ENCODE results near the gene CNOT2. TPM values are rescaled to one million over a fixed set of nuclear protein-coding genes. Genes with fewer than 3 reads are reported as not detected.
"Not testable (repeated sequence)": the region's sequence is repeated elsewhere in the genome, so short reads cannot be mapped to it uniquely, and the experiment has no call there.

Gene CNOT2
- total RNA-seq, 2 experiments from 2014 or later: 67.9 to 69.0 TPM

DNA sequence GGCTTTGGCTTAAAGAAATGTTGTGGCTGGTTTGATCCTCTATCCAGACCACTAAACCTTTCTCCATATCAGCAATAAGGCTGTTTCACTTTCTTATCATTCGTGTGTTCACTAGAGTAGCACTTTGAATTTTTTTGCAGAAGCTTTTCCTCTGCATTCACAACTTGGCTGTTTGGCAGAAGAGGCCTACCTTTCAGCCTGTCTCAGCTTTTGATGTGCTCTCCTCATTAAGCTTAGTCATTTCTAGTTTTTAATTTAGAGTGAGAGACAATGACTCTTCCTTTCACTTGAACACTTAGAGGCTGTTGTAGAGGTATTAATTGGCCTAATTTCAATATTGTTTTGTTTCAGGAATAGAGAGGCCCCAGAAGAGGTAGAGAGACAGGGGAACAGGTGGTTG is 136.6 kb downstream of the CNOT2 start:
- Mint-ChIP-seq H3K4me3 (no peak overlapping the region), H3K36me3 (ENCODE audit: low read depth) (peaks cover 3% of the 10 kb centered on the region), H3K4me1 (ENCODE audit: low read depth) (peaks cover 10% of the 10 kb centered on the region), H3K27me3 (no peaks in the 10 kb centered on the region), H3K9me3 (peaks cover 6% of the 10 kb centered on the region), H3K27ac (peak overlapping the region; percentile 52)
- CTCF ChIA-PET: no interaction called here
- intact Hi-C loops (cut with micrococcal nuclease): no loop called here
- ATAC-seq (peak; percentile 89), DNase-seq (no peak)
- TF ChIP-seq CTCF (IDR thresholded peaks at IDR 0.05): no peak
- POLR2A ChIA-PET: no interaction called here

DNA sequence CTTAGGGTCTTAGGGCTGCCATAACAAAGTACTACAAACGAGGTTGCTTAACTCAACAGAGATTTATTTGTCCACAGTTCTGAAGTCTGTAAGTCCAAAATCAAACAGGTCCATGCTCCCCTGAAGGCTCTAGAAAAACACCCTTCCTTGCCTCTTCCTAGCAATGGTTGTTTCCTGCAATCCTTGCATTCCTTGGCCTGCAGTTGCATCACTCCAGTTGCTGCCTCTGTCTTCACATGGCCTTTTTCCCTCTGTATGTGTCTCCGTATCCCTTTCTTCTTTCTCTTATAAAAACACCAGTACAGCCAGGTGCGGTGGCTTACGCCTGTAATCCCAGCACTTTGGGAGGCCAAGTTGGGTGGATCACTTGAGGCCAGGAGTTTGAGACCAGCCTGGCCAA is 140.3 kb downstream of the CNOT2 start:
- Mint-ChIP-seq H3K36me3 (ENCODE audit: low read depth) (no peaks in the 10 kb centered on the region), H3K9me3 (peaks cover 6% of the 10 kb centered on the region), H3K4me1 (ENCODE audit: low read depth) (peaks cover 10% of the 10 kb centered on the region), H3K4me3 (no peak overlapping the region), H3K27ac (no peak overlapping the region), H3K27me3 (no peaks in the 10 kb centered on the region)
- ChIA-PET POLR2A (no interaction called here), CTCF (no interaction called here)
- intact Hi-C loops (cut with micrococcal nuclease): no loop called here
- ATAC-seq: no peak
- DNase-seq: no peak
- no peak for TF ChIP-seq CTCF (IDR thresholded peaks at IDR 0.05)

DNA sequence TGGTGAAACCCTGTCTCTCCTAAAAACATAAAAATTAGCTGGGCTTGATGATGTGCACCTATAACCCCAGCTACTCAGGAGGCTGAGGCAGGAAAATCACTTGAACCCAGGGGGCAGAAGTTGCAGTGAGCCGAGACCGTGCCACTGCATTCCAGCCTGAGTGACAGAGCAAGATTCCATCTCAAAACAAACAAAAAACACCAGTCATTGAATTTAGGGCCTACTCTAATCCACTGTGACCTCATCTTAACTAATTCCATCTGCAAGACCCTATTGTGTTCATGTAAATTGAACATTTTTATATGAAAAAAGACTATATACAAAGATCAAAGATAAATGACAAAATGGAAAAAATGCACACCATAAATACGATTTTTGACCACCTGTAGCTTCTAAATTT is 140.7 kb downstream of the CNOT2 start:
- Mint-ChIP-seq H3K9me3 (peaks cover 5% of the 10 kb centered on the region), H3K4me1 (ENCODE audit: low read depth) (peaks cover 10% of the 10 kb centered on the region), H3K27ac (no peak overlapping the region), H3K36me3 (ENCODE audit: low read depth) (no peaks in the 10 kb centered on the region), H3K27me3 (no peaks in the 10 kb centered on the region), H3K4me3 (no peak overlapping the region)
- DNase-seq (no peak), ATAC-seq (no peak)
- CTCF ChIA-PET: no interaction called here
- intact Hi-C loops (cut with micrococcal nuclease): no loop called here
- TF ChIP-seq CTCF (IDR thresholded peaks at IDR 0.05): no peak
- POLR2A ChIA-PET: no interaction called here

- no peak for DNase-seq
- Mint-ChIP-seq H3K27me3 (no peaks in the 10 kb centered on the region), H3K27ac (no peak overlapping the region), H3K9me3 (peaks cover 5% of the 10 kb centered on the region), H3K4me1 (ENCODE audit: low read depth) (no peaks in the 10 kb centered on the region), H3K4me3 (no peak overlapping the region), H3K36me3 (ENCODE audit: low read depth) (peaks cover 4% of the 10 kb centered on the region)
- TF ChIP-seq CTCF (IDR thresholded peaks at IDR 0.05): no peak
- ChIA-PET CTCF (no interaction called here), POLR2A (no interaction called here)
- ATAC-seq: no peak
- intact Hi-C loops (cut with micrococcal nuclease): no loop called here
These were observed 143.5 kb downstream of the CNOT2 start for GRCh38 chr12:70386771-70387170.

GRCh38 chr12:70389678-70390077 is 146.4 kb downstream of the CNOT2 start:
- Mint-ChIP-seq H3K9me3 (peaks cover 5% of the 10 kb centered on the region), H3K4me1 (ENCODE audit: low read depth) (no peaks in the 10 kb centered on the region), H3K27me3 (no peaks in the 10 kb centered on the region), H3K36me3 (ENCODE audit: low read depth) (peaks cover 4% of the 10 kb centered on the region), H3K4me3 (no peak overlapping the region), H3K27ac (no peak overlapping the region)
- DNase-seq (no peak), ATAC-seq (no peak)
- CTCF ChIA-PET: no interaction called here
- intact Hi-C loops (cut with micrococcal nuclease): no loop called here
- POLR2A ChIA-PET: no interaction called here
- no peak for TF ChIP-seq CTCF (IDR thresholded peaks at IDR 0.05)

- CTCF ChIA-PET; H3K4me3 Mint-ChIP-seq; H3K27ac Mint-ChIP-seq; POLR2A ChIA-PET; H3K4me1 Mint-ChIP-seq (ENCODE audit: low read depth); H3K9me3 Mint-ChIP-seq; ATAC-seq; H3K27me3 Mint-ChIP-seq; intact Hi-C loops (cut with micrococcal nuclease); H3K36me3 Mint-ChIP-seq (ENCODE audit: low read depth); DNase-seq: not testable (repeated sequence)
These were observed 149.4 kb downstream of the CNOT2 start for GRCh38 chr12:70392631-70393030.

Measured in activated CD8-positive, alpha-beta T cell treated with anti-CD3 and anti-CD28 coated beads for 36 hours (primary cell).